H1 (cell line): ENCODE results near the gene INTS1. TPM values are rescaled to one million over a fixed set of nuclear protein-coding genes. Genes with fewer than 3 reads are reported as not detected.
A peak's percentile ranks its signal among the peaks of the same experiment; 100 is the strongest.

ENCODE experiments used
- CTCF ChIA-PET: fragments of 300-600 bp; sonication (Branson Sonifier 250); formaldehyde crosslinking; loops from one replicate; lab custom pipeline; 2021; ENCODE audit not compliant: partially characterized antibody; lab: Charles Lee
- POLR2A ChIA-PET: fragments of 300-600 bp; sonication (Branson Sonifier 250); formaldehyde crosslinking; loops from one replicate; lab custom pipeline; 2021; ENCODE audit warnings: inconsistent platforms; ENCODE audit not compliant: partially characterized antibody; lab: Charles Lee
- DNase-seq, 2 experiments: peaks; one replicate each; pipeline versions ENCODE4 v3.0.0 to v3.0.0-alpha.2; 2010 to 2022; ENCODE audit warnings: low spot score in 2 of 2, low read depth in 1 of 2, mixed read lengths in 1 of 2
- FAIRE-seq: peaks from 2 replicates; lab custom pipeline; 2011; peaks lifted over from hg19 to GRCh38; lab: Jason Lieb, UNC
- H2AFZ ChIP-seq: 2 replicates; pipeline ENCODE4 v1.8.1; 2012; ENCODE audit warnings: low read length, inconsistent platforms
- H2AK5ac ChIP-seq: 2 replicates; pipeline ENCODE4 v1.6.1; 2013; ENCODE audit warnings: low read depth, low read length
- H2BK120ac ChIP-seq: replicated peaks from 2 replicates; pipeline ENCODE3; 2013; ENCODE audit warnings: low read depth, low read length, inconsistent platforms
- H2BK12ac ChIP-seq: 2 replicates; pipeline ENCODE4 v1.6.1; 2013; ENCODE audit warnings: low read depth, low read length
- H2BK15ac ChIP-seq: 2 replicates; pipeline ENCODE4 v1.6.1; 2013; ENCODE audit warnings: low read length
- H2BK20ac ChIP-seq: 2 replicates; pipeline ENCODE4 v1.6.1; 2013; ENCODE audit warnings: low read length
- H2BK5ac ChIP-seq: 2 replicates; pipeline ENCODE4 v1.6.1; 2013; ENCODE audit warnings: low read depth, low read length
- H3K14ac ChIP-seq: 2 replicates; pipeline ENCODE4 v1.6.1; 2013; ENCODE audit warnings: inconsistent platforms; ENCODE audit not compliant: insufficient read length
- H3K18ac ChIP-seq: 2 replicates; pipeline ENCODE4 v1.6.1; 2013; ENCODE audit warnings: low read length; ENCODE audit errors: extremely low read depth
- H3K23ac ChIP-seq: 2 replicates; pipeline ENCODE4 v1.6.1; 2013; ENCODE audit warnings: inconsistent platforms; ENCODE audit not compliant: insufficient read length
- H3K23me2 ChIP-seq: 2 replicates; pipeline ENCODE4 v1.6.1; 2013; ENCODE audit warnings: low read depth, low read length
- H3K27ac ChIP-seq: 2 replicates; pipeline ENCODE4 v1.6.1; 2011; ENCODE audit warnings: low read depth, low read length, inconsistent platforms
- H3K27me3 ChIP-seq, 4 experiments: replicated peaks in 1 of 4; 1 replicate in 1 of 4; 2 replicates in 3 of 4; pipeline versions ENCODE4 v1.6.1 to v1.8.1; 2011 to 2013; ENCODE audit warnings: low read length in 3 of 4, mild to moderate bottlenecking in 3 of 4, inconsistent platforms in 2 of 4, mixed read lengths in 2 of 4, moderate library complexity in 1 of 4; ENCODE audit not compliant: control insufficient read depth in 3 of 4, insufficient read depth in 3 of 4; ENCODE audit errors: extremely low read depth in 1 of 4
- H3K36me3 ChIP-seq, 4 experiments: 2 replicates each; pipeline versions ENCODE4 v1.6.1 to v1.8.1; 2011 to 2013; ENCODE audit warnings: mild to moderate bottlenecking in 4 of 4, low read length in 3 of 4, moderate library complexity in 2 of 4, control low read depth in 1 of 4, inconsistent platforms in 1 of 4; ENCODE audit not compliant: insufficient read depth in 4 of 4, control insufficient read depth in 2 of 4
- H3K4ac ChIP-seq: replicated peaks from 2 replicates; pipeline ENCODE3; 2013; ENCODE audit warnings: low read length, low read depth, mixed read lengths, inconsistent platforms; ENCODE audit not compliant: insufficient read length
- H3K4me1 ChIP-seq, 4 experiments: replicated peaks in 1 of 4; 1 replicate in 1 of 4; 2 replicates in 3 of 4; pipeline versions ENCODE4 v1.6.1 to v1.8.1; 2011 to 2013; ENCODE audit warnings: low read length in 3 of 4, inconsistent platforms in 2 of 4, mixed read lengths in 1 of 4; ENCODE audit not compliant: insufficient read depth in 4 of 4, control insufficient read depth in 3 of 4
- H3K4me2 ChIP-seq, 2 experiments: 2 replicates each; pipeline versions ENCODE4 v1.6.1 to v1.8.1; 2011 to 2013; ENCODE audit warnings: low read depth in 2 of 2, low read length in 2 of 2, control low read depth in 1 of 2, inconsistent platforms in 1 of 2, mild to moderate bottlenecking in 1 of 2; ENCODE audit not compliant: insufficient read depth in 1 of 2
- H3K4me3 ChIP-seq, 4 experiments: fragments of 200-600, 300-600 bp in 1 of 4; sonication (generic), shearing (Covaris generic), sonication (Bioruptor Twin) in 1 of 4; 2 replicates each; pipeline versions ENCODE4 v1.5.1 to v1.8.1; 2011 to 2016; ENCODE audit warnings: low read length in 4 of 4, low read depth in 3 of 4, control low read depth in 2 of 4, inconsistent platforms in 2 of 4, mild to moderate bottlenecking in 2 of 4, mixed read lengths in 1 of 4, moderate library complexity in 1 of 4; ENCODE audit not compliant: insufficient read depth in 2 of 4; ENCODE audit errors: extremely low read depth in 1 of 4
- H3K56ac ChIP-seq: replicated peaks from 2 replicates; pipeline ENCODE3; 2013; ENCODE audit warnings: low read depth, mild to moderate bottlenecking, mixed read lengths, low read length, inconsistent platforms; ENCODE audit not compliant: insufficient read length
- H3K79me1 ChIP-seq: 2 replicates; pipeline ENCODE4 v1.6.1; 2013; ENCODE audit warnings: low read depth, low read length, control low read depth
- H3K79me2 ChIP-seq, 2 experiments: 2 replicates each; pipeline versions ENCODE4 v1.6.1 to v1.8.1; 2012 to 2013; ENCODE audit warnings: low read length in 2 of 2, mild to moderate bottlenecking in 2 of 2, inconsistent platforms in 1 of 2; ENCODE audit not compliant: insufficient read depth in 2 of 2, control insufficient read depth in 1 of 2
- H3K9ac ChIP-seq, 4 experiments: replicated peaks in 1 of 4; 1 replicate in 1 of 4; 2 replicates in 3 of 4; pipeline versions ENCODE4 v1.6.1 to v1.8.1; 2011 to 2013; ENCODE audit warnings: low read depth in 3 of 4, low read length in 3 of 4, control low read depth in 2 of 4, mild to moderate bottlenecking in 2 of 4, moderate library complexity in 2 of 4, inconsistent platforms in 1 of 4; ENCODE audit errors: extremely low read depth in 1 of 4
- H3K9me3 ChIP-seq, 2 experiments: 2 replicates each; pipeline versions ENCODE4 v1.6.1 to v1.8.1; 2012 to 2013; ENCODE audit warnings: mild to moderate bottlenecking in 2 of 2, moderate library complexity in 2 of 2, control low read depth in 1 of 2, inconsistent platforms in 1 of 2, low read depth in 1 of 2, low read length in 1 of 2, mixed read lengths in 1 of 2; ENCODE audit not compliant: insufficient read depth in 2 of 2
- H4K20me1 ChIP-seq, 2 experiments: replicated peaks in 1 of 2; 2 replicates each; pipeline versions ENCODE3 to v1.8.1; 2011 to 2013; ENCODE audit warnings: inconsistent platforms in 2 of 2, low read length in 2 of 2, mild to moderate bottlenecking in 1 of 2; ENCODE audit not compliant: insufficient read depth in 2 of 2, control insufficient read depth in 1 of 2
- H4K5ac ChIP-seq: 2 replicates; pipeline ENCODE4 v1.6.1; 2013; ENCODE audit warnings: low read length, low read depth, mixed read lengths, inconsistent platforms; ENCODE audit not compliant: insufficient read length
- H4K8ac ChIP-seq: 2 replicates; pipeline ENCODE4 v1.8.0; 2013; ENCODE audit warnings: mild to moderate bottlenecking, moderate library complexity, low read length, inconsistent platforms; ENCODE audit not compliant: insufficient read depth; ENCODE audit errors: extremely low read depth
- H4K91ac ChIP-seq: replicated peaks from 2 replicates; pipeline ENCODE3; 2013; ENCODE audit warnings: low read length, mixed read lengths, inconsistent platforms; ENCODE audit not compliant: insufficient read length
- ASH2L ChIP-seq: fragments of 200-600, 300-600 bp; sonication (generic); IDR thresholded peaks from one replicate; pipeline ENCODE4 v1.7.1; 2017; ENCODE audit warnings: low read length
- BRCA1 ChIP-seq: IDR thresholded peaks from 2 replicates; pipeline ENCODE4 v1.6.1; 2012; ENCODE audit warnings: low read depth, low read length, improper control_type of control experiment
- EZH2 ChIP-seq: fragments of 200-600 bp; sonication (generic); IDR thresholded peaks from 2 replicates; pipeline ENCODE4 v1.7.1; 2012; ENCODE audit warnings: low read depth, mild to moderate bottlenecking, moderate library complexity, low read length, inconsistent platforms; ENCODE audit not compliant: severe bottlenecking
- HDAC2 ChIP-seq, 2 experiments: fragments of 300-600 bp in 1 of 2; sonication (generic) in 1 of 2; IDR thresholded peaks; 2 replicates each; pipeline ENCODE4 v1.6.1; 2011 to 2012; ENCODE audit warnings: low read depth in 2 of 2, low read length in 2 of 2, mild to moderate bottlenecking in 2 of 2, moderate library complexity in 2 of 2, borderline replicate concordance in 1 of 2, inconsistent platforms in 1 of 2
- RFX5 ChIP-seq: IDR thresholded peaks from 2 replicates; pipeline ENCODE4 v1.6.1; 2011; ENCODE audit warnings: low read depth, low read length, improper control_type of control experiment, borderline replicate concordance
- SIRT6 ChIP-seq: IDR thresholded peaks from one replicate; pipeline ENCODE4 v1.7.1; 2012; ENCODE audit warnings: low read length, inconsistent platforms
- SP2 ChIP-seq: IDR thresholded peaks from 2 replicates; pipeline ENCODE4 v1.6.1; 2012; ENCODE audit warnings: mild to moderate bottlenecking, low read length, inconsistent platforms
- SRF ChIP-seq: IDR thresholded peaks from 2 replicates; pipeline ENCODE4 v1.6.1; 2011; ENCODE audit warnings: mild to moderate bottlenecking, low read depth, low read length, moderate library complexity
- ZNF274 ChIP-seq: IDR thresholded peaks from 2 replicates; pipeline ENCODE4 v1.7.0; 2012; ENCODE audit warnings: low read length, borderline replicate concordance; ENCODE audit errors: extremely low read depth
- WGBS, 2 experiments: shearing (Covaris generic) in 1 of 2; methylation state at CpG; one replicate each; pipeline versions ENCODE4 v1.1.6 to v1.1.7; 2013 to 2015; ENCODE audit warnings: low lambda C conversion rate in 2 of 2, mixed read lengths in 2 of 2, inconsistent platforms in 1 of 2, low coverage in 1 of 2, missing lambda C conversion rate in 1 of 2; ENCODE audit not compliant: insufficient replicate concordance in 2 of 2, insufficient coverage in 1 of 2, insufficient read length in 1 of 2; ENCODE audit errors: extremely low coverage in 1 of 2, missing lambda C conversion rate in 1 of 2; 5-methylcytosine and 5-hydroxymethylcytosine counted together
- polyA plus RNA-seq, 7 experiments: library from polyadenylated mRNA; depleted of rRNA in 3 of 7; stranded (reverse) in 5 of 7; unstranded in 2 of 7; fragments of >200 nt in 5 of 7; fragments of 200-250 nt in 2 of 7; gene quantifications; 1 replicate in 5 of 7; 2 replicates in 1 of 7; 4 replicates in 1 of 7; pipeline versions ENCODE4 v1.2.1 to v1.2.3, GENCODE V29; 2011 to 2013; ENCODE audit warnings: missing spikeins in 2 of 7, mixed read lengths in 2 of 7
- total RNA-seq: library from RNA; stranded (reverse); fragmentation: NEBNext Ultra II Directional; extraction: Animal tissue kit (Norgen Biotek cat#: 25700); gene quantifications from 2 replicates; pipeline ENCODE4 v1.2.1, GENCODE V29; 2021

Gene INTS1
- total and polyA plus RNA-seq, 2 of the 8 experiments (the other 6 are each of a cell fraction or from before 2014, with no cell fraction given) = 76.9 to 104 TPM

- Histone ChIP-seq H3K4ac (no peak overlapping the region), H3K79me1 (no peaks in the 10 kb centered on the region), H2BK12ac (no peak overlapping the region), H3K79me2 (no peaks in the 10 kb centered on the region), H4K8ac (no peak overlapping the region), H2AFZ (no peak overlapping the region), H3K18ac (peak overlapping the region; percentile 7; the same call in 1 of the 2 replicates), H3K9me3 (no peaks in the 10 kb centered on the region)
- no peak for DNase-seq
- whole genome bisulfite sequencing, 2 experiments = 85% methylated on average over 18 of the region's 23 CpGs; no CpG with 5 or more reads in 1 of the 2 experiments
- TF ChIP-seq RFX5 (no peak), BRCA1 (no peak), SIRT6 (no peak), EZH2 (no peak), ASH2L (no peak), ZNF274 (no peak), SP2 (no peak), SRF (no peak), HDAC2 (IDR thresholded peaks at IDR 0.05; ENCODE audit: borderline replicate concordance in 1 of 2, low read depth in 2 of 2, low read length in 2 of 2) (no peak)
- TF ChIP-seq, all 59 proteins: peak for 0
- Histone ChIP-seq H3K36me3 (no peaks in the 10 kb centered on the region), H4K5ac (no peak overlapping the region), H2BK120ac (no peak overlapping the region), H3K9ac (no peak overlapping the region), H2BK20ac (no peak overlapping the region), H2AK5ac (no peak overlapping the region), H4K91ac (no peak overlapping the region), H4K20me1 (peaks cover 0 to 2% of the 10 kb centered on the region in 2 experiments), H3K4me1 (peaks cover 0 to 24% (median 14%) of the 10 kb centered on the region in 4 experiments; a peak in 6 of 7 replicates), H3K27me3 (no peaks in the 10 kb centered on the region), H3K23ac (no peak overlapping the region), H3K27ac (no peak overlapping the region), H3K4me3 (peak overlapping the region in 1 of 4 experiments; percentile 72; a peak in 2 of 8 replicates), H3K14ac (no peak overlapping the region), H3K4me2 (peak overlapping the region; percentile 85 to 93; a peak in 3 of 4 replicates), H2BK15ac (no peak overlapping the region), H2BK5ac (no peak overlapping the region), H3K23me2 (peaks cover 10% of the 10 kb centered on the region; the same call in 1 of the 2 replicates), H3K56ac (no peak overlapping the region)
- no peak for FAIRE-seq
- CTCF ChIA-PET = interaction anchor here (0.6 to 3.8 kb wide), 8 partner anchors 9 to 466 kb away, joined by 3 to 13 read pairs (median 4); no protein-coding TSS in a partner anchor
- POLR2A ChIA-PET = interaction anchor here (0.6 to 1.9 kb wide), 6 partner anchors 8 to 25 kb away, joined by 3 to 5 read pairs (median 4); no protein-coding TSS in a partner anchor
These were observed 46.1 kb downstream of the INTS1 start for GRCh38 chr7:1457949-1458682.
